GM12801 (cell line): ENCODE measurements around the gene ADAM19.

ENCODE experiments used
- CTCF ChIP-seq: IDR thresholded peaks from one replicate; pipeline ENCODE4 v1.5.1; 2011; ENCODE audit warnings: control low read depth; ENCODE audit not compliant: insufficient read length; ENCODE audit errors: extremely low read depth

ADAM19 gene

GRCh38 chr5:157538311-157538710, 37.3 kb downstream of the ADAM19 start:
- no peak for TF ChIP-seq CTCF

GRCh38 chr5:157535042-157535865, 40.3 kb downstream of the ADAM19 start:
- no peak for TF ChIP-seq CTCF

GRCh38 chr5:157533011-157533481, 42.5 kb downstream of the ADAM19 start:
- TF ChIP-seq CTCF: no peak

- TF ChIP-seq CTCF: no peak
Observed at GRCh38 chr5:157532022-157532421, 43.6 kb downstream of the ADAM19 start.

- no peak for TF ChIP-seq CTCF
Observed at GRCh38 chr5:157530226-157530972, 45.2 kb downstream of the ADAM19 start.

- TF ChIP-seq CTCF: no peak
Observed at GRCh38 chr5:157529002-157529401, 46.6 kb downstream of the ADAM19 start.

GRCh38 chr5:157528036-157528632, 47.4 kb downstream of the ADAM19 start:
- no peak for TF ChIP-seq CTCF
